Karpas-422 (cell line): ENCODE measurements around the gene BBS4. TPM values are rescaled to one million over a fixed set of nuclear protein-coding genes. Genes with fewer than 3 reads are reported as not detected.
A peak's percentile ranks its signal among the peaks of the same experiment; 100 is the strongest.
"Not testable (repeated sequence)": the region's sequence is repeated elsewhere in the genome, so short reads cannot be mapped to it uniquely, and the experiment has no call there.

Experiments
- DNase-seq: peaks from one replicate; pipeline ENCODE4 v3.0.0-alpha.2; 2015
- H2AFZ ChIP-seq: fragments of 200-600 bp; sonication (generic); 2 replicates; pipeline ENCODE4 v1.6.1; 2014; ENCODE audit warnings: antibody characterized with exemption, low read length, mixed read lengths
- H3K27ac ChIP-seq: fragments of 200-600 bp; sonication (generic); 2 replicates; pipeline ENCODE4 v1.5.1; 2014; ENCODE audit warnings: mild to moderate bottlenecking, low read length, moderate library complexity
- H3K27me3 ChIP-seq: fragments of 200-600 bp; sonication (generic); 2 replicates; pipeline ENCODE4 v1.6.1; 2014; ENCODE audit warnings: low read length, mixed read lengths
- H3K36me3 ChIP-seq: fragments of 200-600 bp; sonication (generic); 2 replicates; pipeline ENCODE4 v1.6.1; 2014; ENCODE audit warnings: low read length, mixed read lengths; ENCODE audit not compliant: insufficient read depth
- H3K4me1 ChIP-seq: fragments of 200-600 bp; sonication (generic); 2 replicates; pipeline ENCODE4 v1.6.1; 2014; ENCODE audit warnings: mild to moderate bottlenecking, low read length, mixed read lengths
- H3K4me2 ChIP-seq: fragments of 200-600 bp; sonication (generic); 2 replicates; pipeline ENCODE4 v1.6.1; 2014; ENCODE audit warnings: low read length, low read depth, mild to moderate bottlenecking; ENCODE audit not compliant: poor library complexity, severe bottlenecking
- H3K4me3 ChIP-seq: fragments of 200-600 bp; sonication (generic); 2 replicates; pipeline ENCODE4 v1.5.1; 2014; ENCODE audit warnings: mild to moderate bottlenecking, antibody characterized with exemption, low read length, mixed read lengths
- H3K79me2 ChIP-seq: fragments of 200-600 bp; sonication (generic); 2 replicates; pipeline ENCODE4 v1.6.1; 2014; ENCODE audit warnings: mild to moderate bottlenecking, low read length, mixed read lengths
- H3K9ac ChIP-seq: fragments of 200-600 bp; sonication (generic); 2 replicates; pipeline ENCODE4 v1.6.0; 2014; ENCODE audit warnings: low read length
- H3K9me2 ChIP-seq: fragments of 200-600 bp; sonication (generic), shearing (Covaris generic); replicated peaks from 2 replicates; pipeline ENCODE4 v1.6.0; 2014; ENCODE audit warnings: mild to moderate bottlenecking, low read length, moderate library complexity; ENCODE audit not compliant: insufficient read depth
- H3K9me3 ChIP-seq: fragments of 300-700, 200-600 bp; sonication (generic); 2 replicates; pipeline ENCODE4 v1.6.1; 2014; ENCODE audit warnings: low read length, mixed read lengths
- H4K20me1 ChIP-seq: fragments of 200-600 bp; sonication (generic); 2 replicates; pipeline ENCODE4 v1.6.1; 2014; ENCODE audit warnings: mild to moderate bottlenecking, antibody characterized with exemption, low read length, low read depth; ENCODE audit not compliant: insufficient read depth
- total RNA-seq: library from RNA; depleted of rRNA; stranded (reverse); fragments of >200 nt; shearing (Covaris generic); gene quantifications from 2 replicates; pipeline ENCODE4 v1.2.3, GENCODE V29; 2014; ENCODE audit warnings: low replicate concordance

BBS4 gene
- total RNA-seq, 1 experiment from 2014 or later = 17.0 TPM

DNA sequence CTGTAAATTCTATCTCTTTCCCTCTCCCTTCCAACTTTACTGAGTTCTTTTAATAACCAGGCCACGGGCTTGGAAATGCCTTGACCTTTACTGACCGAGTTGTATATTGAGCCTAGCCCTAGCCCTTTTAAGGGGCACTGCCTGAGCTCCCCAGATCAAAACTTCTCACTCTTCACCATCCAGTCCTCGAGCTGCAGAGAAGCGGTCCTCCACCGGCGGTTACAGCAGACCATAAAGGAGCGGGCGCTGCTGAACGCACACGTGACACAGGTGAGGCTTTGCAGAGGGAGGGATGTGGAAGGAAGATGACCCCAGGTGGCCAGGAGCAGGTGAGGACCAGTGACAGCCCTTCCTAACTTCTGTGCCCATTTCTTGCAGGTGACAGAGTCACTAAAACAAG, 24.9 kb upstream of the BBS4 start:
- H3K4me2 ChIP-seq, H3K4me3 ChIP-seq, H4K20me1 ChIP-seq, H2AFZ ChIP-seq, H3K9ac ChIP-seq, H3K27ac ChIP-seq, H3K36me3 ChIP-seq, H3K79me2 ChIP-seq, DNase-seq, H3K4me1 ChIP-seq, H3K9me3 ChIP-seq, H3K9me2 ChIP-seq, H3K27me3 ChIP-seq: not testable (repeated sequence)

DNA sequence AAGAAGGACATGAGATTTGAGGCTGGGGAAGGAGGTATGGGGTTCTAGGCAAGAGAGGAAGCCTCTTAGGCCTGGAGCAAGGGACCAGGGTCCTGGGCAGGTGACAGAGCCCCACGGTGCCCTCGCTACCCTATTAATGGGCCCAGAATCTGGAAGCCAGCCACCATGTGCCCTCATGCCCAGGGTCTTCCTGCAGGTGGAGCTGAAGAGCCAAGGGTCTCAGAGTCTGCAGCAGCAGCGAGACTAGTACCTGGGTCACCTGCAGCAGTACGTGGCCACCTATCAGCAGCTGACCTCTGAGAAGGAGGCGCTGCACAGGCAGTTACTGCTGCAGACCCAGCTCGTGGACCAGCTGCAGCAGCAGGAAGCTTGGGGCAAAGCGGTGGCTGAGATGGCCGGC, 22.1 kb upstream of the BBS4 start:
- not testable (repeated sequence) for H3K9ac ChIP-seq, H3K27me3 ChIP-seq, H3K4me3 ChIP-seq, H3K4me2 ChIP-seq, H3K4me1 ChIP-seq, DNase-seq, H3K79me2 ChIP-seq, H2AFZ ChIP-seq, H3K9me3 ChIP-seq, H3K9me2 ChIP-seq, H4K20me1 ChIP-seq, H3K36me3 ChIP-seq, H3K27ac ChIP-seq

DNA sequence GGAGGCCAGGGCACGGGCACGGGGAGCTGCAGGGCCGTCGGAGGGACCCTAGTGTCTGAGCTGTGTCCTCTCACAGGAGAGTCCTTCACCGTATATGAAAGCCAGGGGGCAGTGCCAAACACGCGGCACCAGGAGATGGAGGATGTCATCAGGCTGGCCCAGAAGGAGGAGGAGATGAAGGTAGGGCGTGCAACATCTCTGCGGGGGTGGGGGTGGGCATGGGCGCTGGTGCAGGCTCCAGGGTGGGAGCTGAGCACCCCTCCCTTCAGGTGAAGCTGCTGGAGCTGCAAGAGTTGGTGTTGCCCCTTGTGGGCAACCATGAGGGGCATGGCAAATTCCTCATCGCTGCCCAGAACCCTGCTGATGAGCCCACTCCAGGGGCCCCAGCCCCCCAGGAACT, 20.3 kb upstream of the BBS4 start:
- H3K9me3 ChIP-seq, H2AFZ ChIP-seq, H3K4me2 ChIP-seq, H3K36me3 ChIP-seq, H3K4me3 ChIP-seq, H3K27me3 ChIP-seq, H3K27ac ChIP-seq, H3K4me1 ChIP-seq, H3K9ac ChIP-seq, H4K20me1 ChIP-seq, H3K79me2 ChIP-seq, H3K9me2 ChIP-seq, DNase-seq: not testable (repeated sequence)

DNA sequence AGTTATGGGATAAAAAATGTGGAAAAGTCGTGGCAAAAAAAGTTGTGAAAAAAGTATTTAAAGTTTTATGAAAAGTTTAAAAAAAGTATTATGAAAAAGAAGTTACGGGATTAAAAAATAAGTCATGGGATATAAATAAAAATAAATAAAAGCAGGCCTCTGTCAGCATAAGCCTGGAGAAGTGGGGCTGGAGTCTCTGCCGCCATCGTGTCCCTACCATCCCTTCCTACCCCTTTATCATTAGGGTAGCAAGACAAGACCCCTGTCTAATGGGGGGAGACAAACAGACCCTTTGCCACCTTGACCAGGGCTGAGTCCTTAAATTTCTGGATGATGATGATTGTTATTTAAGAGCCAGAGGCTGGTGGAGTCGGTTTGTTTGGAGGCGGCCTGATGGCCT, 16.2 kb upstream of the BBS4 start:
- not testable (repeated sequence) for DNase-seq, H3K27ac ChIP-seq, H3K4me3 ChIP-seq

DNA sequence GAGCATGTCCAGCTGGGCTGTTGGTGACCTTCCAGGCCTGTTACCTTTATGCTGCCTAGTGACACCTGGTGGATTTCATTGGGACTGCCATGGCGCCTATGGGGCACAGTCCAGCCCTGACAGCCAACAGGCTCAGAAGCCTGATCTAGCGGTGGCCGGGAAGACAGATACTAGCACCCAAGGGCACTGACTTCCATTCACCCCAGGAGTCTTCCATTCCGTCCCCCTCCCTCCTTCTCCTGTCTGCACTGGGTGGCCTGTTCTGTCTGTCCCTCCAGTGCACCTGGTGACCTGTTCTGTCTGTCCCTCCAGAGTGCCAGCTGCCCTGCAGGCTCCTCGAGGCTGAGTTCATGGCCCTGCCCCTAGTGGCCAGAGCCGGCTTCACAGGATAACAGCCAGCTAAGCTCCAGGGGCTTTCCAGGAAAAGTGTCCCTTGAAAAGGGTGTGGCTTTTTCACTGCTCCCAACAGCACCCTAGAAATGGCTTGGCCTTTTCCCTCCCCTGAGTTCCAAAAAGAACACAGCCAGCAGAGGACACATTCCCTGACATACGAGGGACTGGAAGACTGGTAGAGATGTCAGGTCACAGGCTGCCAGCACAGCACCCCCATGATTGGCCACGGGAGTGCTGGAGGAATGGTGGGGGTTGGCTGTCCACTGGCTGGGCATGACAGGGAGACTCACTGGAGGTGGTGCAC, 15.2 kb upstream of the BBS4 start:
- not testable (repeated sequence) for H3K79me2 ChIP-seq, H3K27me3 ChIP-seq, H4K20me1 ChIP-seq, H3K27ac ChIP-seq, H3K36me3 ChIP-seq, H3K4me1 ChIP-seq, H3K9ac ChIP-seq, H3K9me3 ChIP-seq, H3K9me2 ChIP-seq
- peak overlapping the region; percentile 61 for H3K4me2 ChIP-seq
- H3K4me3 ChIP-seq = peak overlapping the region; percentile 56; the same call in 1 of the 2 replicates
- peak overlapping the region; percentile 56; the same call in 1 of the 2 replicates for H2AFZ ChIP-seq
- DNase-seq = peak; percentile 85

More for the DNA sequence above, 16.2 kb upstream of the BBS4 start:
- H3K9me3 ChIP-seq, H3K9ac ChIP-seq, H3K9me2 ChIP-seq, H3K79me2 ChIP-seq, H3K4me2 ChIP-seq, H3K4me1 ChIP-seq, H2AFZ ChIP-seq, H3K27me3 ChIP-seq, H3K36me3 ChIP-seq, H4K20me1 ChIP-seq: not testable (repeated sequence)

DNA sequence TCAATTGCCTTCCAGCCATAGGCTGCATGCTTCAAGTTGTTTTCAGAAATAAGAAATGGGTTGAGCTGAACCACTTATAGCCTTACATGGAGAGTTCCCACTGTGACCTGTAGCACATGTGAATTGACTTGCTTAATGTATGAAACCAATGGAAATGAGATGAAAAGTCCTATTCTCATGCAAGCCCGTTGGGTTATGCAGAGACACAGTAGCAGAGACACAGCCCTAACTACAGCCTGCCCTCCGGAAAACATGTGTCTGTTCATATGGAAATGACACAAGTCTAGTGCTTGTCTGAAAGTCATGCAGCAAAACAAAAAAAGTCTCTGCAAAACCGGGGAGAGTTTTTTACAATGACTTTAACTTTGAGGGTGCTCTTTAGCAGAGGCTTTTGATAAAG, 14.5 kb upstream of the BBS4 start:
- Histone ChIP-seq H3K4me2 (no peak overlapping the region), H3K9ac (no peak overlapping the region), H4K20me1 (no peaks in the 10 kb centered on the region), H2AFZ (no peak overlapping the region), H3K9me2 (no peaks in the 10 kb centered on the region), H3K27ac (no peak overlapping the region), H3K4me1 (peaks cover 4% of the 10 kb centered on the region; the same call in 1 of the 2 replicates), H3K36me3 (no peaks in the 10 kb centered on the region), H3K27me3 (no peaks in the 10 kb centered on the region), H3K79me2 (no peaks in the 10 kb centered on the region), H3K9me3 (no peaks in the 10 kb centered on the region), H3K4me3 (no peak overlapping the region)
- DNase-seq = no peak

DNA sequence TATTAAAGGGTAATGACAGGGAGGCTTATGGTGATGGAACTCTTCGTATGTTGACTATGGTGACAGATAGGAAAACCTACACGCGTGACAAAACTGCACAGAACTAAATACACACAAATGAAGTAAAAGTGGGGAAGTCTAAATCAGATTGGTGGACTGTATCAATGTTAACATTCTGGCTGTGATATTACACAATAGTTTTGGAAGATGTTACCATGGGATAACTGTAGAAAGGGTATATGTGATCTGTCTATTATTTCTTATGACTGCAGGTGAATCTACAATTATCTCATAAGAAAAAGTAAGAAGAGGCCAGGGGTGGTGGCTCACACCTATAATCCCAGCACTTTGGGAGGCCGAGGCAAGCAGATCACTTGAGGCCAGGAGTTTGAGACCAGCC, 9.2 kb upstream of the BBS4 start:
- H4K20me1 ChIP-seq = no peaks in the 10 kb centered on the region
- H3K27ac ChIP-seq = no peak overlapping the region
- H3K4me3 ChIP-seq = no peak overlapping the region
- H2AFZ ChIP-seq = no peak overlapping the region
- no peaks in the 10 kb centered on the region for H3K4me1 ChIP-seq
- H3K27me3 ChIP-seq = no peaks in the 10 kb centered on the region
- no peaks in the 10 kb centered on the region for H3K79me2 ChIP-seq
- no peaks in the 10 kb centered on the region for H3K9me2 ChIP-seq
- H3K9ac ChIP-seq = no peak overlapping the region
- no peaks in the 10 kb centered on the region for H3K36me3 ChIP-seq
- H3K9me3 ChIP-seq = no peaks in the 10 kb centered on the region
- no peak for DNase-seq
- H3K4me2 ChIP-seq = no peak overlapping the region

DNA sequence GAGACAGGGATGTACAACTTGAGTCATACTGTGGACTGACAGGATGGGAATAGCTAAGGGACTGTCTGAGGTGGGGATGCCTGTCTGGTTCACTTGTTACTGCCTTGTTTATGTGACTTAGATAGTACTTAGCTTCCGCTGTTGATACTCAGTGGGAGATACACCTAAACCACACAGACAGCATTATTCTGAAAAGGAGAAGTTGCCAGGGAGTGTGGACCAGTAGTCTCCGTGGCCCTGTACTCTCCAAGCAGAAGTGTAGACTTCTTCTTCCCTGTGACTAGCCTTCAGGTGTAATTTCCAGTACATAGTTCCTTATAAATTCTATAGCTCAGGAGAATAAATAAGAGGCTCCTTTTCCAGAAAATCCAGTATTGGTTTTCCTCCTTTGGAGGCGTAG, 5.1 kb upstream of the BBS4 start:
- Histone ChIP-seq H3K9me3 (no peaks in the 10 kb centered on the region), H3K9ac (no peak overlapping the region)

DNA sequence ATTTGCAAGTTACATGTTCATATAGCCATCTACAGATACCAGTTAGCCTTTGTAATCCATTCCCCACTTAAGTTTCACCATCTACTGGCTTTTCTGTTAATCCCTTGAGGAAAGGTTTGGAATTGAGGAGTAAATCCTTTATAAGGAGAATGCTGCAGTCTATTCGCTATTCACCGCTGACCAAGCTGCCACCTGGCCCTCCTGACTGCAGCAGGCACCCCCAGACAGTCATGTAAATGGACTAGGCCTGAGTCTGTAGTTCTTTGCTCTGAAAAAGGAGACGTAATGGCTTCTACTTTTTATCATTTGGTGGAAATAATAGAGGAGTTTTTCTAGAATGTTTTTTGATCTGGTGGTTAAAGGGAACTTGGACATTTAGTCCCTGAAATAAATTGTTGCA, 3.2 kb upstream of the BBS4 start:
- H3K9me3 ChIP-seq = no peaks in the 10 kb centered on the region
- no peaks in the 10 kb centered on the region for H3K9me2 ChIP-seq
- no peaks in the 10 kb centered on the region for H3K27me3 ChIP-seq
- DNase-seq = no peak
- no peak overlapping the region for H2AFZ ChIP-seq
- no peak overlapping the region for H3K27ac ChIP-seq
- H3K79me2 ChIP-seq = peaks cover 6% of the 10 kb centered on the region; the same call in 1 of the 2 replicates
- no peak overlapping the region for H3K4me3 ChIP-seq
- H3K4me1 ChIP-seq = peaks cover 15% of the 10 kb centered on the region
- H3K4me2 ChIP-seq = no peak overlapping the region
- no peaks in the 10 kb centered on the region for H4K20me1 ChIP-seq
- no peaks in the 10 kb centered on the region for H3K36me3 ChIP-seq
- no peak overlapping the region for H3K9ac ChIP-seq

More for the DNA sequence above, 5.1 kb upstream of the BBS4 start:
- no peaks in the 10 kb centered on the region for H3K9me2 ChIP-seq
- no peak overlapping the region for H3K4me3 ChIP-seq
- no peak overlapping the region for H3K4me2 ChIP-seq
- no peaks in the 10 kb centered on the region for H3K79me2 ChIP-seq
- no peaks in the 10 kb centered on the region for H3K36me3 ChIP-seq
- no peaks in the 10 kb centered on the region for H3K27me3 ChIP-seq
- no peak overlapping the region for H3K27ac ChIP-seq
- DNase-seq = no peak
- no peak overlapping the region for H2AFZ ChIP-seq
- H4K20me1 ChIP-seq = no peaks in the 10 kb centered on the region
- peaks cover 8% of the 10 kb centered on the region for H3K4me1 ChIP-seq
